Medulla oblongata (tissue), 1 donor: ENCODE measurements around the gene PES1.
"Not testable (repeated sequence)": the region's sequence is repeated elsewhere in the genome, so short reads cannot be mapped to it uniquely, and the experiment has no call there.

Experiments used
- DNase-seq: peaks from one replicate; pipeline ENCODE4 v3.0.0-alpha.2; 2015; ENCODE audit errors: extremely low spot score

The PES1 gene

DNA sequence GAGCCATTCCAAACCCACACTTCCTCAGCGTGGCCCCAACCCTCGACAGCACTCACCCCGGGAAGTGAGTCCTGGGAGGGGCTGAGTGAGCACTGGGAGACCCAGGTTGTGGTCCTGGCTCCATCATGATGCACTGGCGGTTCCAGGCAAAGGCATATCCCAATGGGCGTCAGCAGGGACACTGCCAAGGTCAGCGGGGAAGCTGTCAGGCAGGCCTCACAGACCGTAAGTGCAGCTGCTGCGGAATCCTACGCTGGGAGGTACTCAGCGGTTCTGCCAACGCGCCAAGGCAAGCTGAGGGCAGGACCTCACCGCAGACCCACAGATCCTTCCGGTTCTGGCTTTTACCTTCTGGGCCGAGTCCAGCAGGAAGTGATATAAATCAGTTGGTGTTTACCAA lies 15.9 kb downstream of the PES1 start:
- DNase-seq = peak; percentile 11

DNA sequence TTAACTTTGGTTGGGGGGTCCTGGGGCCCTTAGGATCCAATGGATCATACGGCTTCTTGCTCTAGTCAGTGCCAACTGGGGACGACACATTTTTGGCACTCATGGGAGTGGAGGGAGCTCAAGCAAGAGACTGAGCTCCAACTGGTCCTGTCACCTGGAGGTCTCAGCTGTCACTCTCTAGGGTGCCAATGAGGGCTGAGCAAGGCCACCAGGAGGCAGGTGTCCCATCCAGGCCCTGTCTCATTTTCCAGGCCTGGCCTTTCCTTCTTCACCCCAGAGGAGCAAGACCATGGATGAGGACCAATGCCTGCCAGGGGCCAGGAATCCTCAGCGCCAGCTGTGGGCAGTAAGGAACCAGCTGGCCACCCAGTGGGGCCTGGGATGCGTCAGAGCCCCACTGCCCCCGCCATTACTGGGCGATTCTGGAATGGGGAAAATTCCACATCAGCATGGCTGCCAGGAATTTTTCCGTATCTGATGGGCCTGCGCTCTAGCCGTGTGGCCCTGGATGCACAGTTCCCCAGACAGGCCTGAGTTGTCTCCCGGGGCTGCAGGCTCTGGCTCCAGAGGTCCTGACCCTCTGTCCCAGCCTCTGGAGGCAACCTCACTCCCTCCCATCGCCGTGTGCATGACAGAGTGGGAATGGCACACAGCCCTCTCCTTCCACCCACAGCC lies 16.6 kb downstream of the PES1 start:
- peak; percentile 46 for DNase-seq

DNA sequence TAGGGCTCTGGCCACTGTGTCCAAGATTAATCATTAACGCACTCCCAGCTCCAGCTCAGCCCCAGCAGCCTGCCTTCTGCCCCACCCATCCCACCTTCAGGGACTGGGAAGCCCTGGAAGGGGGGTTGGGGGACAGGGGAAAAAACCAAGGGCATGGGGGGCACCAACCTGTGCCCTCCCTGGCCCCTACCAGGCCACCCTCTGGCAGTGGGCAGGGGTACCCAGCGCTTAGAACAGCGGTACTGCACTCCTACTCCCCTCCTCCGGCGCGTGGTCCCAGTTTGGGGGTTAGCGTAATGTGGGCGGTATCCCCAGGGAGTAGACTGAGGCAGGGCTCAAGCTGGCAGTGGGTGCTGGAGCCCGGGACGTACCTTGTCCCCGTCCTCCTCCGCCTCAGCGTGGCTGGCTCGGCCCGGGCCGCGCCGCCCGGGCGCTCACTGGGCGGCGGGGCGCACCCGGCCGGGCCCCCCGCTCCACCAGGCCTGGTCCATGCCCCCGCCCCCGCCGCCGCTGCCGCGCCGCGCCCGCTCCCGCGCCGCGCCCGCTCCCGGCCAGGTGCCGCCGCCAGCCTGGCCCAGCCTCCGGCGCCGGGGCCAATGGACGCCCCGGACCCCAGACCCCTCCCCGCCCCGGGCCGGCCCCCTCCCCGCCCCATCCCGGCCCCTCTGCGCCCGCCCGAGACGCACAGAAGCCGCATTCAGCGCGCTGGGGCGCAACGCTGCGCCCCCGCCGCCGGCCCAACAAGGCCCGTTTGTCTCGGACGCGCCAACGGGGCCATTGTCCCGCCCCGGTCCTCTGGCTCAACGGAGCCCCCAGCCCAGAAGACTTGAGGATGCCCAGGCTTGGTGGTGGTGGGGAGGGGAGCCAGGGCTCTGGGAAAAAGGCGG lies 17.4 kb downstream of the PES1 start, which contains the start of gene GAL3ST1:
Gene GAL3ST1 (minus strand): TSS at position 571 of the 887 bp plus-strand sequence. CDS start 17,273 bp downstream, outside the sequence.
- DNase-seq = peak; percentile 88

DNA sequence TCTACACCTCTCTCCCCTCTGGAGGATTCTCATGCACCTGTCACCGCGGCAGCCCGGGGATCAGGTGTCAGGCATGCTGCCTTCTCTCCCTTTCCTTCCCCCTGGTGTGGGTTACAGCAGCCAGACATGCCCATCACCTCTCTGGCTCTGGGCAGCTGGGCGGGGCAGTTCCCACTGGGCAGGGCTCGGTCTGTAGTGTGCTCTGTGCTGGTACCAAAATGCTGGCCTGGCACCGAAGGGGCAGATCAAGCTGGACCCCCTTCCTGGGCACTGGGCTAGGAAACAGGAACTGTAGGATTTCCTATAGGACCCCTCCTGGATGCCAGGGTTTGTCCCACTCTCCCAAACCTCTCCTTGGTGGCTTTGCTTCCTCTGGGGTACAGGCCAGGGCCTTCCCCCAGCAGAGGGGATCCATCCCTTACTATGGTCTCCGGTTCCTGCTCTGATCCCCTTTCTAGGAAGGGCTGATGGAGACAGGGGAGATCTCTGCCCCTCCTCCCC lies 18.1 kb downstream of the PES1 start:
- peak; percentile 20 for DNase-seq

DNA sequence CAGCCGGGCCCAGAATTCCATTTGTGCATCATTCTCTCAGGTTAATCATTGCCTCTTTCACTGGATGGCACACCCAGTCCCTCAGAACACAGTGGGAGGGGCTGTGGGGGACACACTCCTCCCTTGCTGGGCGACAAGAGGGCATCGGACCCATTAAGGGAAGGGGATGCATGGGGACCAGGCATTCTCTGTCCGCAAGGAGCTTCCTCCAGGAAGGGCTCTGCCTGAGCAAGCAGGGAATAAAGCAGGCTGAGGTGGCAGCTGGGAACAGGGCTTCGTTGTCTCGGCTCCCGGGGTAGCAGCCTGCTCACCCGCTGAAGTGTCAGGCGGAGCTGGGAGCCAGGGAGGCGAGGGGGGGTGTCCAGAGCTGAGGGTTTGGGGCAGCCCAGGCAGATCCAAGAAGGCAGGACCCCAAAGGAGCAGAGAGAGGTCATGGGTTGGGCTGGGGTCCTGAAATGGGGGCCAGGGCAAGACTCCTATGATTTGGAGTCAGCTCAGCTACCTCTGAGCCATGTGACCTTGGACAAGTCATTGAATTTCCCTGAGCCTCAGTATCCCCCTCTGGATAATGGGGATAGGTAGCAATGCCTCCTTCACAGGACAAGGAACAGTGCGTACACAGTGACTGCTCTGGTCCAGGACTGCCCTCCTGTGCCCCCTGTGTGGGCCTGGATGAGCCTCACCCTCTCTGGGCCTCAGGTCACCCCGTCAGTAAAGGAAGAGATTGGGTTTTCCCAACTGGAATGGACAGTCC lies 18.7 kb downstream of the PES1 start:
- DNase-seq = peak; percentile 66

DNA sequence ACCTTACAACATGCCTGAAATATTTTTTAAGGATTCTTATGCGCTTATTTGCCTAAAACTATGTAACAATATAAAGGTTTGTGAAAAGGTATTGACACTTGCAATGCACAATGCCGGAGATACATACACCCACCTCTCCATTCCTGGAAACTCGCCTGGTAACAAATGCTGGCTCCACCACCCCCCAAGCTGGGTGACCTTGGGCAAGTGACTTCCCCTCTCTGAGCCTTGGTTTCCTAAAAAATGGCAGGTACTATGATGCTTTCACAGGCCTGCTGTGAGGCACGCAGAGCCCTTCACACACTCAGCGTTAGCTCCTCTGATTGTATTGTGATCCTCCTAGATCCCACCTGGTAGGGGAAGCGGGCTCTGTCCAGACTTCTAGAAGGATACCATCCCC lies 19.5 kb downstream of the PES1 start:
- DNase-seq = no peak

DNA sequence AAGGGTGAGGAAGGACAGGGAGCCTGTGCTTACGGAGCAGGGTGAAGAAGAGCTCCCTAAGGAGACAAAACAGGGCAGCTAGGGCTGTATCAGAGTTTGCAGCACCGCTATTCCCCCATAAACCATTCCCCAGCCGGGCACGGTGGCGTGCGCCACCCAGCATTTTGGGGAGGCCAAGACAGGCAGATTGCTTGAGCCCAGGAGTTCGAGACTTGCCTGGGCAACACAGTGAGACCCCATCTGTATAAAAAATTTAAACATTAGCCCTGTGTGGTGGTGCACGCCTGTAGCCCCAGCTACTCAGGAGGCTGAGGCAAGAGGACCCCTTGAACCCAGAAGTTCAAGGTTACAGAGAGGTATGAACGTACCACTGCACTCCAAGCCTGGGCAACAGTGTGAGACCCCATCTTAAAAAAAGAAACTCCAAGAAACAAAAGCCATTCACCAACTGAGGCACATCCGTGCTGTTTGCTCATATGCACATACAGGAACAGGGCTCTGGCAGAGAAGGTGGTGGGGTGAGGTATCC lies 22.0 kb downstream of the PES1 start:
- DNase-seq = no peak

DNA sequence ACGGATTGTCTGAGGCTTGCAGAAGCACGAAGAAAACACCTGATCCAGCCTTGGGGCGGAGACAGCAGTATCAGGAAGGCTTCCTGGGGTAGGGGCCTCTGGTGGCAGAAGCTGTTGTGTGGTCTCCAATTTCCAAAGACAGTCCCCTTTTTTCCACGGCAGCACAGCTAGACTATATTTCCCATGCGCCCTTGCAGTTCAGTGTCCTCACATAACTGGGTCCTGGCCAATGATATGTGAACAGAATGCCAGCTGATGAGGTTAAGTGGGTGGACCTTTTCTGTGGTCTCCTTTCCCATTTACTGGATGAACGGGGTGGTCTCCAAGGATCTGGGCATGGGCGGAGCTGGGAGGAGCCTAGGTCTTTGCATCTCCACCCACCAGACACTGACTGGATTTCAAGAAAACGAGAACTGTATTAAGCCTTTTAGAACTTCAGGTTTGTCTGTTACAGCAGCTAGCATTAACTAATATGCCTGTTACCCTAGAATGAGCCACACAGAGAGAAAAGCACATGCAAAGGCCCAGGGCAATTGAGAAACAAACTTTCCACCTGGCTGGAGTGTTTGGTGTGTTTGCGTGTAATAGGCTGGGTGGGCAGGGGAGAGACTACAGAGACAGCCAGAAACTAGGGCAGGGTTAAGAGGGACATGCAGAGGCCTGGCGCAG lies 23.4 kb downstream of the PES1 start:
- DNase-seq = no peak

DNA sequence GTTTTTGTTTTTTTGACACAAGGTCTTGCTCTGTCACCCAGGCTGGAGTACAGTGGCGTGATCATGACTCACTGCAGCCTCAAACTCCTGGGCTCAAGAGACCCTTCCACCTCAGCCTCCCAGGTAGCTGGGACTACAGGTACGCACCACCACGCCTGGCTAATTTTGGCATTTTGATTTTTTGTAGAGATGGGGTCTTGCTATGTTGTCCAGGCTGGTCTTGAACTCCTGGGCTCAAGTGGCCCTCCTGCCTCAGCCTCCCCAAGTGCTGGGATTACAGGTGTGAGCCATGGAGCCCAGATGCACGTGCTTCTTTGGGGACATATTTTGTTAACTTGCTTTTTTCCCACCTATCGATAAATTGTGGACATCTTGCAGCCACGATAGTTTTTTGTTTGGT lies 24.4 kb downstream of the PES1 start:
- DNase-seq = not testable (repeated sequence)

DNA sequence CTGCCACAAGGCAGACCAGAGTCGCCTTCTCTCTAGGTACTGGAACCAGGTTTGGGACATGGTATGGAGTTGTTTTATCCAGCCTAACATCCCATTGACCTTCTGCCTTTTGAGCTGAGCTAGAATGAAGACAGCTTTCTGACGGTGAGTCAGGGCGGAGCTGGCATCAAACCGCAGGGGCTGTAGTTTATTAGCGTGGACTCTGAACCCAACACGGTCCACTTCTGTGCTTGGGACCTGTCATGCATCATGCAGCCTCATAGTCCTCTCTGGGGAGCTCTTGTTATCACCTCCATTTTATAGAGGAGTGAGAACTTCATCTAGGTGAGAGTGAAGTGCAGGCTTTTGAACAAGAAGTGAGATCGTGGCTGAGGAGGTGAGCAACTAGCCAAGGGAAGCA lies 25.6 kb downstream of the PES1 start:
- no peak for DNase-seq

DNA sequence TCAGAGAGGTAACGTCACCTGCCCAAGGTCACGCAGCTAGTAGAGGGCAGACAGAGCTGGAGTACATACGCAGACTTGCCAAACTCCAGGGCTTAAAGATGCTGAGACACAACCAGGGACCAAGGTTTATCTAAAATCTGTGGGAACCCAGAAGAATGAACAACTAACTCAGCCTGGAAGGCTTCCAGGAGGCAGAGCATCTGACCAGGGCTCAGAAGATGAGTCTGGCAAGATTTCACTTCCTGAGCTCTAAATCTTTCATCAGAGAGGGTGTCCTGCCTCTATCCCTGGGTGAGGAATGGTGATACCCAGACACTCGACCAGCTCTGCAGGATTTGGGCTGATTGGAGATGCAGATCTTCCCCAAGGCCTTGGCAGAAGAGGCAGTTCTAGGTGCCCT lies 26.4 kb downstream of the PES1 start:
- DNase-seq = peak; percentile 41

DNA sequence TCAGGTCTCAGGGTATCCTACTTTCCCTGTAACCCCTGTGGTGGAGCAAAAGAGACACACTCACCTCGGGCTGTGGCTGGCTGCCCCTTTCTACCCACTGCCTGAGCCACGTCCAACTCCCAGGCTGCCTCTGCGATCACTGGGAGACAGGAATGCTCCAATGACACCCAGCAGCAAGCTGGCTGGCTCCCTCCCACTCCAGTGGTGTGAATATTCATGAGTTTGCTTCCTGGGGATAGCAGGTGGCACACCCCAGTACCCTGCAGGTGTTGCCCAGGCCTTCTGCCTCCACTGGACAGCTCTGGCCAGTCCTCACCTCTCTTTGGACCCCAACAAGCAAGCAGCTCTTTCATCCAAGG lies 27.0 kb downstream of the PES1 start:
- no peak for DNase-seq

DNA sequence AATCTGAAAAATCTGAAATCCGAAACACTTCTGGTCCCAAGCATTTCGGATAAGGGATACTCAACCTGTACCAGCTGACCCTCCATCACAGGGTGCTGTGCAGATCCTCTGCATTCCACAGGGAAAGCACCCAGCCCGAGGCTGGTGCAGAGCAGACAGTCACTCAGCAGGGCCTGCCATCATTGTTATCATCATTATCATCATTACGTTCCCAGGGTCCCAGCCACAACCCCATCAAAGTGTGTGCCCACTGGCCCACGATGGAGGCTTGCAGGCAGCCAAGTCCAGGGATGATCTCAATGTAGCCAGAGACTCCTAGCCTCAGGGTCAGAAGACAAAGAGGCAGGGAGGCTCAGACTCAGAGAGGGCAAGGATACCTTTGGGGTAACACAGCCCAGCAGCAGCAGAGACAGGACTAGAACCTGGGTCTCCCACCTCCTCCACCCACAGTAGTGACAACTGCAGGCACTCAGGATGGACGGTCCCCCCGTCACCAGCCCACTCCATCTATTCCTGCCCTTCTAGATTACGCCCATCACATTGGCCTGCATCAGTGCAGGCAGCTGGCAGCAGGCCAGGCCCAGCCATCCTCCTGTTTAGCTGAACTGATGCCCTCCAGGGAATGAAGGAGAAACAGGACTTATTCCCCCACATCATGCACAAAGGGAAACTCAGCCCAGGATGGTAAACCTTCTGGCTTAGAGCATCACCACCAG lies 27.5 kb downstream of the PES1 start:
- no peak for DNase-seq

DNA sequence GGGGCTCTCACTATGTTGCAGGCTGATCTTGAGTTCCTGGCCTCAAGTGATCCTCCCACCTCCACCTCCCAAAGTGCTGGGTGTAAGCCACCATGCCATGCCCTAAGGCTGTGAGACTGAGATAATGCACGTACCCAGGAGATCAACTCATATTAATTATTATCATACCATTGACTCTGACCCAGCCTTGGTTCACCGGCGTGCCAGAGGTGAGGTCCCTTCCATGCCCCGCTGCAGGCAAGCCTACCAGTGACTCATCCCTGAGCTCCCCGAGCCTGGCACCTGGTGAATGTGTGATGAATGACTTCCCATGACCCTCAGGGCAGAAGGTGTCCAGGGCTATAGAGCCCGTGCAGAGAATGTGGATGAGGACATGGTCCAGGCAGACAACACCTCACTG lies 29.3 kb downstream of the PES1 start:
- DNase-seq = no peak

DNA sequence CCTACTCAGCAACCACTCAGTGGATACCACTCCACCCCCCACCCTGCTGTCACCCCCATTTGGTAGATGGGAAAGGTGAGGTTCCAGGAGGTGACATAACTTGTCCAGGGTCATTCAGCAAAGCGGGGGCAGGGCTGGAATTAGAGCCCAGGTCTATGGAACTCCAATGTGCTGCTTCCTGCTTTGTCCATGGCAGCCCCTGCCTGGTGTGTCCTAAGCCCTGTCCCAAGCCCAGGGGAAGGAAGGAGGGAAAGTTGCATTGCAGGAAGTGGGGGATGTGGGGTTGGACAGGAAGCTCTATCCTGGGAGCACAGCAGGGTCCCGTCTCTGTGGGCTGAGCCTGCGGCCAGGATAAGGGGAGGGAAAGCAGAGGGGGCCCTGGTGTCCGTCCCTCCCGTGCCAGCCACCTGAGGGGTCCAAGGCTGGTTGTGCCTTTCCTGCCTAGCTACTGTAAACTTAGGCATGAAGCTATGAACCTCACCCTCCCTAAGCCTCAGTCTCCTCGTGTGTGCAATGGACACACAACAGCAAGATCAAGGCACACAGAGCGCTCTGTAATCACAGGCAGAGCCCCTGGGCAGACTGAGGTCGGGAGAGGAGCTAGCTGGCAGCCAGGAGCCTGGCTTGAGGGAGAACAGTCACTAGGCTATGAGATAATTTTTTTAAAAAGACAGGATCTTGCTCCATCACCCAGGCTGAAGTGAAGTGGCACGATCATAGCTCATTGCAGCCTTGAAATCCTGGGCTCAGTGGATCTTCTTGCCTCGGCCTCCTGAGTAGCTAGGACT lies 30.1 kb downstream of the PES1 start:
- DNase-seq = no peak

DNA sequence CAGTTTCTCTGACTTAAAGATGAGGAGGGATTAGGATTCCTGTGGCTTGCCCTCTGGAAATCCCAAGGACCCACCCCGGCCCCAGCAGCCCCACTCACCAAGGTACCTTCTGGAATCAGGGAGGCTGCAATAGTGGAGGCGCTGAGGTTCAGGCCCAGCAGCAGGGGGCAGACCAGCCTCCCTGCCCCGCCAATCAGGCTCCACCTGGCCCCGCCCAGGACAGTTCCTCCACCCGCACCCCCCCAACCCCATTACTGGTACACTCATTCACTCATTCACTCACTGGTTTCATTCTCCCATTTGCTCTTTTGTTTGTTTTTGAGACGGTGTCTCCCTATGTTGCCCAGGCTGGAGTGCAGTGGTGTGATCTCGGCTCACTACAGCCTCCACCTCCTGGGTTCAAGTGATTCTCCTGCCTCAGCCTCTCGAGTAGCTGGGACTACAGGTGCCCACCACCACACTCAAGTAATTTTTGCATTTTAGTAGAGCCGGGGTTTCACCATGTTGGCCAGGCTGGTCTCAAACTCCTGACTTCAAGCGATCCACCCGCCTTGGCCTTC lies 31.0 kb downstream of the PES1 start:
- DNase-seq = not testable (repeated sequence)

DNA sequence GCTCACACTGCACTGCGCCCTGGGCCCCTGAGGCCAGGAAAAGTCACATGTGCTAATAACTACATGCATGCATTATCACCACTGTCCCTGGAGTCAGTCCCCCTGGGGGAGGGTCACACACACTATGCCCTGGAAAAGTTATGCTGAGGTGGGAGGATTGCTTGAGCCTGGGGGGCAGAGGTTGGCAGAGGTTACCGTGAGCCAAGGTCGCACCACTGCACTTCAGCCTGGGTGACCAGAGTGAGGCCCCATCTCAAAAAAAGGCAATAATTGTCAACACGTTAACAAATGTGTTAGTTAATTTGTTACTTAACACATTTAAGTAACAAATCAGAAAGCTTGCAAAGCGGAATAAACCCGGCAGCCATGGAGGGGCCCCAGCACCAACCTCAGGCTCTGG lies 31.8 kb downstream of the PES1 start:
- no peak for DNase-seq

DNA sequence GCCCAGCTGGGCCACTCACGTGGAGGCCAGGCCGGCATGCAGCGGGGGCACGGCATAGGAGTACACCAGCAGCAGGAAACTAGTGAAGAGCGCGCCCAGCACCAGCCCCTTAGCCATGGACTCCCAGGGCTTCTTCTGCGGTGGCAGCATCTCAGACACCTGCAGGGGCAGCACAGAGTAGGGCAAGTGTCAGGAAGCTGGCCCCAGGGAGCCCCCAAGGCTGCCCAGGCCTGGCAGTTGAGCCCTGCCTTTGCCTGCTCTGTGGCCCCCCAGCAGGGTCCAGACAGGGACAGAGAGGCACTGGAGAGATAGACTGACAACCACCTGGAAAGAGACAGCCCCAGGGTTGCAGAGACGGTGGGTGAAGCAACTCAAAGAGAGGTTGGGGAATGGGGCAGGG lies 34.5 kb downstream of the PES1 start:
- no peak for DNase-seq

DNA sequence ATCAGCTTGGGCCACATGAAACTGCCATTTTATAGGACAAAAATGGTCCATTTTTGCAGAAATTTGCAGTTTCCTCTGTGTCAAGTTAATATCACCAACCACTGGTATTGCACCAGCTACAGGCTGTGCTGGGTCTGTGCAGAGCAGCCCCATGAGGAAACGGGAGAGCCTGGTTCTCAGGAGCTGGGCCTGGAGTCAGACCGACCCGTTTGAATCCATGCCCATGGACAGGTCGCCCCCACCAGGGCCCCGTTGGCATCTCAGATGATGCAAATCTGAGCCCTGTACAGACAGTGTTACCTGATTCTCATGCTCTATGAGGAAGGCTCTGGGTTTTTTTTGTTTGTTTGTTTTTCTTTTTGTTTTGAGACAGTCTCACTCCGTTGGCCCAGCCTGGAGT lies 35.3 kb downstream of the PES1 start:
- no peak for DNase-seq
